HCT116 (cell line): ENCODE measurements around the gene ADAMTS4. TPM values are rescaled to one million over a fixed set of nuclear protein-coding genes. Genes with fewer than 3 reads are reported as not detected.

ENCODE experiments used
- ATAC-seq: fragments of 200-7000 bp; cut with Tn5 transposase; 2 replicates; pipeline ENCODE4 v1.9.1; 2020; ENCODE audit warnings: mild to moderate bottlenecking, moderate library complexity
- BruUV-seq: library from RNA; stranded (reverse); fragments of 400-500 nt; replicated peaks from 2 replicates; lab custom pipeline; 2021; lab: Mats Ljungman, UMichigan
- CTCF ChIA-PET: fragments of 300-600 bp; sonication (Branson Sonifier 250); formaldehyde crosslinking; loops from one replicate; lab custom pipeline; 2021; ENCODE audit warnings: antibody characterized with exemption; lab: Charles Lee
- POLR2A ChIA-PET: fragments of 300-600, 350-600 bp; sonication (Branson Sonifier 250); formaldehyde crosslinking; loops from one replicate; lab custom pipeline; 2021; ENCODE audit warnings: antibody characterized with exemption; lab: Charles Lee
- RAD21 ChIA-PET, 2 experiments: fragments of 300-600 bp; sonication (Branson Sonifier 250); formaldehyde crosslinking; loops; one replicate each; lab custom pipeline; 2023; ENCODE audit warnings: low total read pairs in 2 of 2; ENCODE audit not compliant: uncharacterized antibody in 2 of 2, unreplicated experiment in 2 of 2, low non-redundant PET in 1 of 2; lab: Charles Lee
- DNase-seq: peaks from one replicate; pipeline ENCODE4 v3.0.0-alpha.2; 2010; ENCODE audit warnings: low read depth, low spot score
- H2AFZ ChIP-seq: fragments of 200-600 bp; shearing (Covaris generic), sonication (generic); 2 replicates; pipeline ENCODE4 v1.6.1; 2017; ENCODE audit warnings: low read depth, mixed run types, mixed read lengths, antibody characterized with exemption, low read length; ENCODE audit not compliant: poor library complexity, severe bottlenecking
- H3K27ac ChIP-seq: 2 replicates; pipeline ENCODE4 v1.5.1; 2012; ENCODE audit warnings: low read depth, low read length
- H3K27me3 ChIP-seq: fragments of 200-600 bp; sonication (generic); 2 replicates; pipeline ENCODE4 v1.6.1; 2016; ENCODE audit warnings: mixed run types, low read length, mixed read lengths; ENCODE audit not compliant: insufficient read depth
- H3K36me3 ChIP-seq, 2 experiments: fragments of 200-500 bp in 1 of 2; fragments of 200-600 bp in 1 of 2; sonication (Bioruptor generic) in 1 of 2; sonication (generic) in 1 of 2; 2 replicates each; pipeline versions ENCODE4 v1.5.1 to v1.6.1; 2014 to 2016; ENCODE audit warnings: low read length in 2 of 2, inconsistent platforms in 1 of 2, mixed read lengths in 1 of 2, mixed run types in 1 of 2; ENCODE audit not compliant: insufficient read depth in 2 of 2, control insufficient read depth in 1 of 2
- H3K4me1 ChIP-seq, 2 experiments: fragments of 200-600 bp in 1 of 2; sonication (generic) in 1 of 2; 2 replicates each; pipeline versions ENCODE4 v1.5.1 to v1.6.1; 2012 to 2017; ENCODE audit warnings: low read length in 2 of 2, inconsistent platforms in 1 of 2, mild to moderate bottlenecking in 1 of 2, mixed read lengths in 1 of 2, mixed run types in 1 of 2, moderate library complexity in 1 of 2; ENCODE audit not compliant: insufficient read depth in 2 of 2, control insufficient read depth in 1 of 2
- H3K4me2 ChIP-seq: fragments of 200-600 bp; sonication (generic); 2 replicates; pipeline ENCODE4 v1.6.1; 2017; ENCODE audit warnings: mixed run types, low read length, mixed read lengths
- H3K4me3 ChIP-seq, 2 experiments: fragments of 200-600 bp in 1 of 2; sonication (generic) in 1 of 2; replicated peaks in 1 of 2; 2 replicates each; pipeline ENCODE4 v1.5.1; 2011 to 2016; ENCODE audit warnings: low read length in 2 of 2, control low read depth in 1 of 2, low read depth in 1 of 2, mild to moderate bottlenecking in 1 of 2, mixed read lengths in 1 of 2, mixed run types in 1 of 2
- H3K79me2 ChIP-seq: fragments of 200-600 bp; sonication (generic); 2 replicates; pipeline ENCODE4 v1.6.1; 2017; ENCODE audit warnings: mild to moderate bottlenecking, mixed run types, low read length, moderate library complexity, mixed read lengths; ENCODE audit not compliant: insufficient read depth
- H3K9ac ChIP-seq: fragments of 200-600 bp; sonication (generic); 2 replicates; pipeline ENCODE4 v1.6.1; 2016; ENCODE audit warnings: low read length, mixed read lengths
- H3K9me2 ChIP-seq: fragments of 200-600 bp; sonication (generic), shearing (Covaris generic); 2 replicates; pipeline ENCODE4 v1.6.1; 2017; ENCODE audit warnings: mixed run types, mild to moderate bottlenecking, moderate library complexity; ENCODE audit not compliant: insufficient read depth
- H3K9me3 ChIP-seq, 2 experiments: fragments of 200-500 bp in 1 of 2; fragments of 200-600 bp in 1 of 2; sonication (Bioruptor generic) in 1 of 2; sonication (generic) in 1 of 2; 2 replicates each; pipeline ENCODE4 v1.6.1; 2014 to 2017; ENCODE audit warnings: low read length in 2 of 2, mixed read lengths in 2 of 2, inconsistent platforms in 1 of 2, low read depth in 1 of 2, mild to moderate bottlenecking in 1 of 2, mixed run types in 1 of 2, moderate library complexity in 1 of 2; ENCODE audit not compliant: control insufficient read depth in 1 of 2, insufficient read depth in 1 of 2
- H4K20me1 ChIP-seq: fragments of 200-600 bp; sonication (generic), shearing (Covaris generic); 2 replicates; pipeline ENCODE4 v1.6.1; 2017; ENCODE audit warnings: mixed run types, mild to moderate bottlenecking, moderate library complexity; ENCODE audit not compliant: insufficient read depth
- ATF3 ChIP-seq: IDR thresholded peaks from 2 replicates; pipeline ENCODE4 v1.6.1; 2012
- CBX3 ChIP-seq: IDR thresholded peaks from 2 replicates; pipeline ENCODE4 v1.6.1; 2012; ENCODE audit warnings: low read depth
- CEBPB ChIP-seq: IDR thresholded peaks from 2 replicates; pipeline ENCODE4 v1.6.1; 2012; ENCODE audit warnings: low read depth
- CTCF ChIP-seq, 3 experiments: fragments of 200-600 bp in 1 of 3; sonication (generic) in 1 of 3; IDR thresholded peaks in 2 of 3; conservative IDR thresholded peaks in 1 of 3; 2 replicates each; pipeline ENCODE4 v1.5.1; 2012 to 2017; ENCODE audit warnings: low read depth in 2 of 3, low read length in 2 of 3, antibody characterized with exemption in 1 of 3, borderline replicate concordance in 1 of 3, control low read depth in 1 of 3, mild to moderate bottlenecking in 1 of 3, mixed read lengths in 1 of 3, mixed run types in 1 of 3, moderate library complexity in 1 of 3; ENCODE audit not compliant: insufficient read depth in 1 of 3
- EGR1 ChIP-seq: IDR thresholded peaks from 2 replicates; pipeline ENCODE4 v1.6.1; 2012; ENCODE audit warnings: low read depth
- ELF1 ChIP-seq: IDR thresholded peaks from 2 replicates; pipeline ENCODE4 v1.6.1; 2012; ENCODE audit warnings: low read depth, borderline replicate concordance
- EZH2 ChIP-seq: fragments of 200-600 bp; sonication (generic); IDR thresholded peaks from 2 replicates; pipeline ENCODE4 v1.6.1; 2017; ENCODE audit warnings: antibody characterized with exemption, mixed run types
- FOSL1 ChIP-seq: IDR thresholded peaks from 2 replicates; pipeline ENCODE4 v1.6.1; 2012; ENCODE audit warnings: low read depth
- JUND ChIP-seq: IDR thresholded peaks from 2 replicates; pipeline ENCODE4 v1.6.1; 2012
- MAX ChIP-seq: IDR thresholded peaks from 2 replicates; pipeline ENCODE4 v1.6.1; 2012
- POLR2AphosphoS5 ChIP-seq: IDR thresholded peaks from 2 replicates; pipeline ENCODE4 v1.6.1; 2011; ENCODE audit warnings: mild to moderate bottlenecking, low read depth, low read length, moderate library complexity
- REST ChIP-seq: IDR thresholded peaks from 2 replicates; pipeline ENCODE4 v1.6.1; 2012; ENCODE audit warnings: low read depth
- SIN3A ChIP-seq: IDR thresholded peaks from 2 replicates; pipeline ENCODE4 v1.6.1; 2012; ENCODE audit warnings: low read depth
- TCF7L2 ChIP-seq: IDR thresholded peaks from 2 replicates; pipeline ENCODE4 v1.7.0; 2011; ENCODE audit warnings: borderline replicate concordance, inconsistent platforms; ENCODE audit not compliant: insufficient read depth, insufficient read length; ENCODE audit errors: extremely low read depth
- YY1 ChIP-seq: IDR thresholded peaks from 2 replicates; pipeline ENCODE4 v1.6.1; 2011; ENCODE audit warnings: low read length, low read depth, moderate library complexity, mild to moderate bottlenecking; ENCODE audit not compliant: insufficient replicate concordance; ENCODE audit errors: extremely low read depth
- ZBTB33 ChIP-seq: IDR thresholded peaks from 2 replicates; pipeline ENCODE4 v1.6.1; 2011; ENCODE audit warnings: mild to moderate bottlenecking, low read length, moderate library complexity; ENCODE audit not compliant: insufficient replicate concordance; ENCODE audit errors: extremely low read depth
- ZNF274 ChIP-seq: fragments of 200-500 bp; sonication (Bioruptor generic); IDR thresholded peaks from 2 replicates; pipeline ENCODE4 v1.6.1; 2014; ENCODE audit warnings: mild to moderate bottlenecking, low read depth, low read length, inconsistent platforms
- intact Hi-C: fragments of 100-400 bp; cut with micrococcal nuclease; formaldehyde crosslinking; loops from 2 replicates; pipeline ENCODE4 v1.10.0; 2022
- total RNA-seq: library from RNA; stranded (reverse); gene quantifications from one replicate; pipeline ENCODE4 v1.2.1, GENCODE V29; 2021; ENCODE audit not compliant: unreplicated experiment

ADAMTS4 gene
- total RNA-seq, 1 experiment from 2014 or later = not detected

GRCh38 chr1:161190962-161191521, 7.8 kb downstream of the ADAMTS4 start:
- no peaks in the 10 kb centered on the region for H4K20me1 ChIP-seq
- intact Hi-C loops = no loop called here
- peaks cover 0 to 5% of the 10 kb centered on the region in 2 experiments; a peak in 1 of 4 replicates for H3K4me1 ChIP-seq
- no peak overlapping the region for H3K4me2 ChIP-seq
- H2AFZ ChIP-seq = no peak overlapping the region
- H3K9me2 ChIP-seq = no peaks in the 10 kb centered on the region
- TF ChIP-seq ATF3 (no peak), ZNF274 (no peak), POLR2AphosphoS5 (no peak), CBX3 (no peak), FOSL1 (no peak), REST (no peak), EGR1 (no peak), CTCF (IDR thresholded peaks at IDR 0.05 in 2 of 3, conservative IDR thresholded peaks at IDR 0.05 in 1 of 3; ENCODE audit: borderline replicate concordance in 1 of 3, insufficient read depth in 1 of 3, low read depth in 2 of 3, low read length in 2 of 3) (no peak), ZBTB33 (no peak), ELF1 (no peak), EZH2 (no peak), CEBPB (no peak), YY1 (no peak), TCF7L2 (no peak), MAX (no peak), SIN3A (no peak), JUND (no peak)
- no peak overlapping the region for H3K4me3 ChIP-seq
- no peaks in the 10 kb centered on the region for H3K79me2 ChIP-seq
- no peak overlapping the region for H3K9ac ChIP-seq
- DNase-seq (no peak), ATAC-seq (no peak)
- no TSS peak for BruUV-seq
- no peak overlapping the region for H3K27ac ChIP-seq
- H3K9me3 ChIP-seq = no peaks in the 10 kb centered on the region
- POLR2A ChIA-PET = no interaction called here
- RAD21 ChIA-PET = no interaction called here
- CTCF ChIA-PET = interaction anchor here (1.2 to 1.6 kb wide), 2 partner anchors 11 to 191 kb away, joined by 5 to 6 read pairs; partner anchors contain the start of gene NDUFS2
- H3K36me3 ChIP-seq = no peaks in the 10 kb centered on the region
- no peaks in the 10 kb centered on the region for H3K27me3 ChIP-seq
